GM19397 (cell line): ENCODE results near the gene NOTUM.
"Not testable (repeated sequence)": the region's sequence is repeated elsewhere in the genome, so short reads cannot be mapped to it uniquely, and the experiment has no call there.

ENCODE experiments used
- ATAC-seq: cut with Tn5 transposase; IDR thresholded peaks from one replicate; pipeline ENCODE4 v1.9.1; 2021; ENCODE audit warnings: mild to moderate bottlenecking, moderate library complexity; ENCODE audit not compliant: unreplicated experiment

The NOTUM gene

DNA sequence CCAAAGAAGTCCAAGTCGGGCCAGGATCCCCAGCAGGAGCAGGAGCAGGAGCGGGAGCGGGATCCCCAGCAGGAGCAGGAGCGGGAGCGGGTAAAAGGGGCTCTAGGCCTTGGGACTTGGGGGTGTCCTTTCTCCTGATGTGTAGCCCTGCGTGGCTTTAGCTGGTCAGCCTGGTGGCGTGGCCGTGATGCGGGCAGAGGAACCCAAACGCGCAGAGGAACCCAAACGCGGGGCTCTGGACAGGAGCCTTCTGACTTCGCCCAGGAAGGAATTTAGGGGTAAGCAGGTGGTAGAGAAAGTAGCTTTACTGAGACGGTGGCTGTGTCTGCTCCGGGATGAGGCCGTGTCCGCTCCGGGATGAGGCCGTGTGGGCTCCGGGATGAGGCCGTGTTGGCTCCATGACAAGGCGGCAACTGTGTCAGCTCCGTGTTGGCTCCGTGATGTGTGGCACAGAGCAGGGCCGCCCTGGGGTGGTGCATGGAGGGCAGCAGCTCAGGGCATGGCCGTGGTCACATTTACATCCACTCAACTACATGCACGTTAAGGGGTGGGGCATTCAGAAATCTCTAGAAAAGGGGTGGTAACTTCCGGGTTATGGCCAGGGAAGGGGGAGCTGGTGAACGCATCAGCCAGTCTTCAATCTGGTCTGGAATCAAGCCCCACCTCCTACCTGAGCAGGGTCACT is 35.9 kb upstream of the NOTUM start:
- ATAC-seq, result no peak

DNA sequence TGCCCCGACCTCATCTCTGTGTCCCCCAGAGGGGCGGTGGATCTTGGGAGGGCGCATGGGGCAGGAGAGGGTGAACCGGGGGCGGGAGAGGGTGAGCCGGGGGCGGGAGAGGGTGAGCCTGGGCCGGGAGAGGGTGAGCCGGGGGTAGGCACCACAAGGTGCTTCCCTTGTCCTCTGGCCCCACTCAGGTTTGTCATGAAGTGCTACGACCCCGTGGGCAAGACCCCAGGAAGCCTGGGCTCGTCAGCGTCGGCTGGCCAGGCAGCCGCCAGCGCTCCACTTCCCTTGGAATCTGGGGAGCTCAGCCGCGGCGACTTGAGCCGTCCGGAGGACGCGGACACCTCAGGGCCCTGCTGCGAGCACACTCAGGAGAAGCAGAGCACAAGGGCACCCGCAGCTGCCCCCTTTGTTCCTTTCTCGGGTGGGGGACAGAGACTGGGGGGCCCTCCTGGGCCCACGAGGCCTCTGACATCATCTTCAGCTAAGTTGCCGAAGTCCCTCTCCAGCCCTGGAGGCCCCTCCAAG is 35.3 kb upstream of the NOTUM start:
- no peak for ATAC-seq

DNA sequence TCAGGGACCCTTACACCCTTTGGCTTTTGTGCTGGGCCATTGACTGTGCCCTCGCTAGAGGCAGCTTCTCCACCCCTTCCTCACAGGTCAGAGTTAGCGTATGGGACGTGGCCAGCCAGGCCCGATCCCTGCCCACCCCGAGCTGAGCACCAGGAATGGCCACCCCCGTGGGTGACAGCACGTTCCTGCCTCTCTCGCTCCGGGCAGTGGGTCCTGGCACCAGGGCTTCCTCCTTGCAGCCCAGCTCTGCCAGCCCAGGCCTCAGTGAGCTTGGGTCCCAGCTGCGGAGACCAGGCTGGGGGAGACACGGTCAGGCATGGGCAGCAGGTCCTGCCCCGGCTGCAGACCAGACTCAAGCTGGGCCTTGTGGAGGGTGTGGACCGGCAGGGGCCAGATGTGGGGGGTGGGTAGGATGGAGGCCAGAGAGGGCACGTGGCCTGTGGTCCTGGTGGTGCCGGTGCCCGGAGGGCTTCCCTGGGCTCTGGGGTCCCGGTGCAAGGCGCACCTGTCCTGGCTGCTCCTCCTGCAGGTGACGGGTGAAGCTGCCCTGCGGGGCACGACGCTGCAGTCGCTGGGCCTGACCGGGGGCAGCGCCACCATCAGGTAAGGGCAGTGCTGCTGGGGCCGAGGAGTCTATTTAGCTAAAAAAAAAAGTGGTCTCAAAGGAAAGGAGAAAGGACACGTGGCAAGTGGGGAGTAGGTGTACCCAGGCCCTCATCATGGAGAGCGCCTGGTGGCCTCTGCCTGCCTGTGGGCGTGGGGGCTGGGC is 34.7 kb upstream of the NOTUM start:
- no peak for ATAC-seq

DNA sequence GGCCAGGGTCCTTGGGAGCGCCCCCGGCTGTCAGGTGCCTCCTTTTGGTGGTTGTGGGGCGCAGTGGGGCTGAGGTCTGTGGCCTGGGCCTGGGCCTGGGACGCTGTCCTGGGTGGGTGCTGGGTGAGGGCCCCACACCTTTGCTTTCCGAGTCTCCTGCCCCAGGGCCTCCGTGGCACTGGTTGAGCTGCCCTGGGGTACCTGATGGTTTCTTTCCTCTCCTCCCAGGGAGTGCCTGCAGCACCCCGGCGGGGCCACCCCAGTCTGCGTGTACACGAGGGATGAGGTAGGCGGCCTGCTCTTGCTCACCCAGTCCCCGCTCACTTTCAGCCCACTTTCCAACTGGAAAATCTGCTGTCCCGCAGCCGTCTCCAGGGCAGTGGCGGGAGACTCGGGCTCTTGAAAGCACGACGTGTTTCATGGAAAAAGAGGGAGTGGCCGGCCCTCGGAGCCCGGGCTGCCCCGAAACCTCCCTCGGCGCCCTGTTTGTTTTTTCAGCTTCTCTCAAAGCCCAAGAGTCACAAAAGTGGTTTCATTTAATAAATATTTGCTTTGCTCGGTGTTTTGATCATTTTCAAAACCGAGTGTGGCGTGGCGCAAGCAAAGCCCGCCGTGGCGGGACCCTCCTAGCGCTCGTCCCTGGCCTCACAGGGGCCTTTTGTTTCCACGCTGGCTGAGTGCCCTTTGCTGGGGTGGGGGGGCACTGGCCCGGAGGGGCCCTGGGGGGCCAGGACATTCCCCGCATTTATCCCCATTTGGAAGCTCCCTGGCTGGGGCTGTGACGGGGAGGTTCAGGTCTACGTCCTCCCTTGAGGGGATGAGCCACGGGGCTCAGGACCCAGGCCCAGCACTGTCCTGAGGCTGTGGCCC is 33.8 kb upstream of the NOTUM start:
- no peak for ATAC-seq

DNA sequence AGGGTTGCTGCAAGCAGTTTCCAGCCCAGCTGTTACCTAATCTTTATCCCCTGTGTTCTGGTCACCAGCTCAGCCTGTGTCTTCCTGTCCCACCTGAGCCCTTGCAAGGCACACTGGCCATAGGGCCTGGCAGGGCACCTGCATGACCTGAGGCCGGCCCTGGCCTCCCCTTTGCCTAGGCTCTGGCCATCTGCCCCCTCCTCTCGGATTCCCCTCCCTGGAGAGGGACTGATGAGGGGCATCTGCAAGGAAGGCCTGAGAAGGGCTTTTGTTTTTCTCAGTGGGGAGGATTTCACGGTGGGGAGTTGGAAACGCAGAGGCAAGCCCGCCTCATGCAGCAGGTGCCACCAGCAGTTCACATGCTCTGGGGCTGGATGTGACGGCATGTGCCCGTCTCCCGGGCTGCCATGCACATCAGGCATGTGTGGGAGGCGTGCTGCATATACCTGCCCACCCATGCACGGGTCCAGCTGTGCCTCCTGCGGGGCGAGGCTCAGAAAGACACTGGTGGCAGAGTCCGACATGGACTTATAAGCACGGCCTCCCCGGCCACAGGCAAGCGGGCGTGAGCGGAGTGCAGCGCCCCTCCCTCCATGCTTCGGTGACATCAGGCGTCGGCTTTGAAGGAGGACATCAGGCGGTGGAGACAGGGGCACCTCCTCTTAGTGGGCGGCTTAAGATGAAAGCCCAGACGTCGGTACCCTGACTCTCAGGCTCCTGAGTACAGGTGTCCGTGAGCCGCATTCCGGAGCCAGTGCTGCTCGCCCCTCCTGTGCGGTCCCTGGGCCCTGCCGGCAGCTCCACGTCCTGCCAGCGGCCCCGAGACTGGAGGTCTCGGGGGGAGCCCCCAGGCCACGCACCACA is 33.0 kb upstream of the NOTUM start:
- ATAC-seq, result no peak

DNA sequence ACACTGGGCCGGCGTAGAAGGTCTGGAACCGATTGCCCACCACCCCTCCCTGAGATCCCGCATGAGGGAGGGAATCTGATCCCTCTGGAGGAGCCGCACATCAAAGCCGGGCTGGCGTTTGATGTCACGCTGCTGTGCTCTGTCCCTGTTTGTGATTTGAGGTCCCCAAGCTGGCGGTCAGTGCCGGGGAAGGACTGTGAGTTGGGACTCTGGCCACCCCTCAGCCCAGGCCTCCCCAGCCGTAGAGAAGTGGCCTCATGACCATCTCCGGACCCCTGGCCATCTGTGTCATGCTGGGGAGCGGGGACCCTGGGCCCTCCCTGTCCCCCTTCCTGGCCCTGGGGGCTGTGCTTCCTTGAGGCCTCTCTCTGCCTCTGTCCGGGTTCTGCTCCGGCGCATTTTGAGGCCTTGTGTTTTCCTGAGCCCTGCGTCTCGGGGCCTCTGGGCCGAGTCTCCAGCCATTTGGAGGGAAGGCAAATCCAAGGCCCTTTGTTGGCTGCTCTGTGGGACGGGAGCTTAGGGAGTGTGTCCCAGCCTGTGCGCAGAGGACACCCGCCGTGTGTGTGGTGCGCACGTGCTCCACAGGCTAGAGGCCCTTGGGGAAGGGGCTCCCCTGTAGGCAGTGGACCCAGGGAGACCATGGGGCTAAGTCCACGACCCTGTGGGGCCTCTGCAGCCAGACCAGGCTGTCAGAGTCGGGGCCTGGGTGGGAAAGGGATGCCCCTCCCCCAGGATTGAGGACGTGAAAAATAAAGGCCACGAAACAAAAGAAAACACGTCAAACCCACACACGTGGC is 31.5 kb upstream of the NOTUM start:
- no peak for ATAC-seq

DNA sequence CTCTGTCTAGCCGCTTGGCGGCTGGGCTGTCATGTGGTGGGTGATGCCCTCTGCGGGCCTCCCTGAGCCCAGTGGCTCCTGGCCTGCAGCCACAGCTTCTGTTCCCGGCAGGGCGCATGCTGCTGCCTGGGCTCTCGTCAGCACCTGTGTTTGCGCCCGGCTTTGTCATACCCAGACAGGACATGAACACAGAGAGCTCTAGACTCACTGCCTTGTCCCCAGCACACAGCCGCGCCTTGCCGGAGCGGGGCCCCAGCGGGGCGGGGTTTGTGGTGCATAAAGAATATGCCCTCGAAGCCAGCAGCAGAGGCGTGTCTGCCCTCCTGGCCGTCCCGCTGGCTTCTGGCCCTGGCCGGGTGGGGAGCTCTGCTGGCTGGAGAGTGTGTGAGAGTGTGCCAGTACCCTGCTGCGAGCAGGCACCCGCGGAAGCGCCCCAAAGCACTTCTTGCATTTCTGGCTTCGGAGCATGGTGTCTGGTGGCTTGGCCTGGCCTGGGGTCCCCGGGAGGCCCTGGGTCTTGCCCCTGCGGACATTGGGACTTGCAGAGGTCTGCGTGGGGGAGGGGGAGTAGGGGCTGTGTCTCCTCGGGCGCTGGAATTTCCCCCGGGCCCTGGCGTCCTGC is 30.8 kb upstream of the NOTUM start:
- ATAC-seq, result no peak

DNA sequence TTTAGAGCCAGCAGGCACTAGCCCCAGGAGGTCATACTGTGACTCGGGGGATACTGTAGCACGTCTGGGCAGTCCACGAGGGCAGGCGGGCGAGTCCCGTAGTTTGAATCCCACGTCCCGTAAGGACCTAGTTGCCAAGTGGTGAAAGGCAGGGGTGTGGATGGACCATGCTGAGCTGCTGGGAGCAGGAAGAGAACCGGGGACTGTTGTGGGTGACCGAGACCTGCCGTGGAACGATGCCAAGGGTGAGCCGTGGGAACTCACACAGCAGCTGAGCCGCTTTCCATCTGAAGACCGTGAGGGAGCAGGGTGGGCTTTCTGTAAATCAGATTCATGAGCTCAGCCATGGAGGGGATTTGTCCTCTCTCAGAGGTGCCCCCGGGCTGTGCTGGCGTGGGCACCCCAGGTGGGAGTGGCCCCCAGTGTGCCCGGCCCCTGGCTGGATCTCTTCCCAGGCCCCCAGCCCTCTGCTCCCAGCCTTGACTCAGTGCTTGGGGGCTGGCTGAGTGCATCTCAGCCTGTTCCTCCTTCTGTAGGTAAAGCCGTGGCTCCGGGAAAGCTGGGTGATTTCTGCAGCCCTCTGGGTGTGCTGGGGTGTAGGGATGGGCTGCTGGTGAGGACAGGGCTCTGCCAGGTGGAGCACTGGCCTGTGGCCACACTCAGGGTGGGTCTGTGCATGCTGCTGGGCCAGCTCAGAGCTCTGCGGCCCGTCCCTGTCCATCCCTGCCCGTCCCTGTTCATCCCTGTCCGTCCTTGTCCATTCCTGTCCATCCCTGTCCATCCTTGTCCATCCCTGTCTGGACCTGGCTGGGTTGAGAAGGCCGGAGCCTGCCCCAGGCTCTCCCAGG is 30.1 kb upstream of the NOTUM start:
- no peak for ATAC-seq

DNA sequence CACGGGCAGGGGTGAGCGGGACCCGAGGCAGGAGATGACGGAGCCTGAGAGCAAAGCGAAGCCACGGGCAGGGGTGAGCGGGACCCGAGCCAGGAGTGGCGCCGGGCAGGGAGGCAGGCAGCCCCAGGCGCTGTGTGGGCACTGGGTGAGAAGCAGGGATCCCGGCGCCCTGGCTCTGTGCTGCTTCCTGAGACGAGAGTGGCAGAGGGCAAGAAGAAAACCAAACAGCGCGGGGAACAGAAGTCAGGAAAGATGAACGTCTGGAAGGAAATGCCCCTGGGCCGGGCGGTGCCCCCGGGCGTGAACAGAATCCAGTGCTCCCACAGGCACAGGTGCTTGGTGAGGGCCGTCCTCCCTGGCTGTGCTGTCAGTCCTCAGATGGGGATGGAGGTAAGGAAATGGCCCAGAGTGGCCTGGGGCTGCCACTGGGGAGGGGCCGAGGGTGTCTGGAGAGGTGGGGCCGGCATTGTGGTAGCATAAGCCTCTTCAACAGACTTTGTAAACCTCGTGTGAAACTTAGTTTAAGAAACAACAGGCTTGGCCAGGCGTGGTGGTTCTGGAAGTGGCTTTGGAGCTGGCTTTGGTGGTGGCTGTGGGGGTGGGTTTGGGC is 26.3 kb upstream of the NOTUM start:
- no peak for ATAC-seq

DNA sequence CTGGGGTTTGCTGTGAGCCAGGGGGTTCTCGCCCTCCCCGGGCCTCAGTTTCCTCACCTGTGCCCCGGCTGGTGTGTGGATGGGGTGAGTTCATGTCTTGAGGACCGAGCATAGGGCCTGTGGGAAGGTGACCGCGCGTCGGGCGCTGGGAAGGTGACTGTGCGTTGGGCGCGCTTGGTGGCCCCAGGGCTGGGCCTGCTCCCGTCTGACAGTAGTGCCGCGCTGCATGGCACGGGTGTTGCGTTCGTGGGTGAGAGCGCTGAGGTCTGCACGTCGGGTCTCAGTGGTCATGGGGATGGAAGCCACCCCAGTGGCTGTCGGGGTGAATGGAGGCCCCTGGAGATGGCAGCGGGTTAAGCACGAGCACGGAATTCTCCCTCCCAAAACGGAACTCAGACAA is 25.6 kb upstream of the NOTUM start:
- ATAC-seq, result no peak

DNA sequence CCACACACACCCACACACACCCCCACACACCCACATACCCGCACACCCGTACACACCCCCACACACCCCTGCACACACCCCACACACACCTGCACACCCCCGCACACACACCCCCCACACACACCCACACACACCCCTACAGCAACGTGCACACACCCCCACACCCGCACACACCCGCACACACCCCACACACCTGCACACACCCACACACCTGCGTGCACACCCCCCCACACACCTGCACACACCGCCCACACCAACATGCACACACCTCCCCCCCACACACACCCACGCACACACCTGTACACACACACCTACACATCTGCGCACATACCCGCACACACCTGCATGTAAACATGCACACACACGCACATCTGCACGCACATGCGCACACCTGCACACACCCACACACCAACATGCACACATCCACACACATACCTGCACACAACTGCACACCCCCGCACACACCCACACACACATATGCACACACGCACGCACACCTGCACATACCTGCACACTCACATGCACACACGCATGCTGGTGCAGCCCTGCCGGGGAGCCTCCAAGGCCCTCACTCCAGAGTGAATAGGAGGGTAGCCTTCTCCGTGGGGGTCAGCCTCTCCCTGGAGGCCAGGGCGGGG is 23.9 kb upstream of the NOTUM start:
- no peak for ATAC-seq

DNA sequence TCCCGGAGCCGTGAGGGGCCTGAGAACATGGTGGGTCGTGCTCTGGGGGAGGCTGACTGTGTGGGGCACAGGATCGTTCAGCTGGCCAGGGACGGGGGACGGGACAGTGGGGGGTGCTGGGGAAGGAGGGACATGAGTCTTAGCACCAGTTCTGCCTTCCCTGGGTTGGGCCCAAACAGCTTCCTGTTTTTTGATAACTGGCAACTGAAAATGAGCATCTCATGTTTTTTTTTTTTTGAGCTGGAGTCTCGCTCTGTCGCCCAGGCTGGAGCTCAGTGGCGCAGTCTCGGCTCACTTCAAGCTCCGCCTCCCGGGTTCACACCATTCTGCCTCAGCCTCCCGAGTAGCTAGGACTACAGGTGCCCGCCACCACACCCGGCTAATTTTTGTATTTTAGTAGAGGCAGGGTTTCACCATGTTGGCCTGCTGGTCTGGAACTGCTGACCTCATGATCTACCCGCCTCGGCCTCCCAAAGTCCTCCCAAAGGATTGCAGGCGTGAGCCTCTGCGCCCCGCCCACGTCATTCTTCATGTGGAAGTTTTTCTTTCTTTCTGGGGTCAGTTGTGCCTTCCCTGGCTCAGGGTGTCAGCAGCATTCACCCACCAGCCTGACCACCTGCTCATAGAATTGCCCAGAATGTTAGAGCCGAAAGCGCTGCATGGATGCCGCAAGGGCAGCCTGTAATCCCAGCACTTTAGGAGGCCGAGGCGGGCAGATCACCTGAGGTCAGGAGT is 22.8 kb upstream of the NOTUM start:
- no peak for ATAC-seq

DNA sequence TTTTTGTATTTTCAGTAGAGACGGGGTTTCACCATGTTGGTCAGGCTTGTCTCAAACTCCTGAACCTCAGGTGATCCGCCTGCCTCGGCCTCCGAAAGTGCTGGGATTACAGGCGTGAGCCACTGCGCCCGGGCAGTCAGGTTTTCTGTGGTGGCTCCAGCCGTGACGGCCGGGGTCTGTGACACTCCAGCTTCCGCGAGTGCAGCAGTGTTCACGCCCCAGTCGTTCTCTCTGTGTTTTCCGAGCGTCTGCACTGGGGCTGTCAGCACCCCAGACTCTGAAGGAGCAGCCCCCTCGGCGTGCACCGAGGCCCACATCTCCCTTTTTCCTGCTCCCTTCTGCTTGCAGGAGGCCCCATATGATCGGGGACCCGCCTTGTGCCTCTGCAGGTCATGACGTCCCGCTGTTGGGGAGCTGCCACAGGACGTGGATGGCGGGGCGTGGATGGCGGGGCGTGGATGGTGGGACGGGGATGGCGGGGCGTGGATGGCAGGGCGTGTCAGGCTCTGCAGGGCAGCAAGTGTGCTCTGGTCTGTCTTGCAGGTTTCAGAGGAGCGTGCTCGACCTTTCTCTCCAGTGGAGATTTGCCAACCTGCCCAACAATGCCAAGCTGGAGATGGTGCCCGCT is 22.1 kb upstream of the NOTUM start:
- no peak for ATAC-seq

DNA sequence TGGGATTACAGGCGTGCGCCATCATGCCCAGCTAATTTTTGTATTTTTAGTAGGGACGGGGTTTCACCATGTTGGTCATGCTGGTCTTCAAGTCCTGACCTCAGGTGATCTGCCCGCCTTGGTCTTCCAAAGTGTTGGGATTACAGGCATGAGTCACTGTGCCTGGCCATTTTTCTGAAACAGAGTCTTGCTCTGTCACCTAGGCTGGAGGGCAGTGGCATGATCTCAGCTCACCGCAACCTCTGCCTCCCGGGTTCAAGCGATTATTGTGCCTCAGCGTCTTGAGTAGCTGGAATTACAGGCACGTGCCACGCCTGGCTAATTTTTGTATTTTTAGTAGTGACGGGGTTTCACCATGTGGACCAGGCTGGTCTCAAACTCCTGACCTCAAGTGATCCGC is 20.5 kb upstream of the NOTUM start:
- not testable (repeated sequence) for ATAC-seq

DNA sequence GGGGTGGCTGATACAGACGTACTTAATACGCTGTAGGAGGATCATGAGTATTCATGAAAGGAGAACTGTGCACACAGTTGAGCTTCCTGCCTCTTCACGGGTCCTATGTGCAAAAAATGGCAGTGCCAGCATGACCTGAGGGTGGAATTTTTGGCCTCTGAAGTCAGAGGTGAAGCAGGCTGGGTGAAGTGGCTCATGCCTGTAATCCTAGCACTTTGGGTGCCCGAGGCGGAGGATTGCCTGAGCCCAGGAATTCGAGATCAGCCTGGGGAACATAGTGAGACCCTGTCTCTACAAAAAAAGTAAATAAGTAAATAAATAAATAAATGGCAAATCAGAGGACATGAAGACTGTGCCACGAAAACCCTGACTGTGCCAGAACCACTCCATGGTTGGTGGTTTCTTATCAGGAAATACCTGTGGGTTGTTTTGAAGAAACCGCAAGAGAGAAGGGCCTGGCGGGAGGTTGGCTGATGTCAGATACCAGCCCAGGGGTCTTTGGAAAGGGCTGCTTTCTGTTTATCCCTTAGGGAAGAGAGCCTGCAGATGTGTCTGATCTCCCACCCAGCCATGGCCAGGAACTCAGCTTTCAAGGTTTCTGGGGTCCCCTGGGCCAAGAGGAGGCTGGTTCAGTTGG is 19.8 kb upstream of the NOTUM start:
- ATAC-seq, result no peak

DNA sequence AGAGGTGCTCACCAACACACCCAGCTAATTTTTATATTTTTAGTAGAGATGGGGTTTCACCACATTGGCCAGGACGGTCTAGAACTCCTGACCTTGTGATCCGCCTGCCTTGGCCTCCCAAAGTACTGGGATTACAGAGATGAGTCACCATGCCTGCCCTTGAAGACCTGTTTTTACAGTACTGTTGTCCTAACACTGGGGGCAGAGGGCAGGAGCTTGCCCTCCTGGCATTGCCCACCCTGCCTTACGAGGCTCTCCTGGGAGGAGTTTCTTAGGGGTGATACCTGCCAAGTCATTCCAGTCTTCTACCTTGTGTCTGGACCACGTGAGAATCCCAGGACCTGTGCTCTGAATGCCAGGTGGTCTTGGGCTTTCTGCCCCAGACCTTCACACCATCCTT is 19.1 kb upstream of the NOTUM start:
- no peak for ATAC-seq
